K562 (cell line): ENCODE results near the gene RRH. TPM values are rescaled to one million over a fixed set of nuclear protein-coding genes. Genes with fewer than 3 reads are reported as not detected.

ENCODE experiments used
- ATAC-seq: fragments of 200-7000 bp; cut with Tn5 transposase; 3 replicates; pipeline ENCODE4 v1.9.1; 2020; ENCODE audit warnings: moderate library complexity
- BruUV-seq: library from RNA; stranded (reverse); fragments of 400-500 nt; replicated peaks from 2 replicates; lab custom pipeline; 2021; lab: Mats Ljungman, UMichigan
- CTCF ChIA-PET: fragments of 300-600 bp; formaldehyde crosslinking; extraction: SDS; loops from one replicate; lab custom pipeline; 2021; ENCODE audit warnings: low intra/inter-chr PET ratio; lab: Yijun Ruan, JAX
- POLR2A ChIA-PET: fragments of 300-600, 350-650 bp; sonication (Branson Sonifier 250); formaldehyde crosslinking; extraction: SDS; loops from one replicate; lab custom pipeline; 2021; ENCODE audit warnings: antibody characterized with exemption, inconsistent platforms; lab: Yijun Ruan, JAX
- DNase-seq, 4 experiments: peaks; one replicate each; pipeline versions ENCODE4 v3.0.0 to v3.0.0-alpha.2; 2011 to 2018; ENCODE audit warnings: low spot score in 3 of 4, mixed read lengths in 3 of 4; ENCODE audit errors: extremely low read depth in 1 of 4
- FAIRE-seq: peaks from 2 replicates; lab custom pipeline; 2011; peaks lifted over from hg19 to GRCh38; lab: Jason Lieb, UNC
- H2AFZ ChIP-seq: 2 replicates; pipeline ENCODE4 v1.6.0; 2011; ENCODE audit warnings: low read depth, low read length, control low read depth, inconsistent platforms
- H3K27ac ChIP-seq: fragments of 200-600 bp; 3 replicates; pipeline ENCODE4 v1.8.0; 2011; ENCODE audit warnings: low read depth, mild to moderate bottlenecking, control low read depth, inconsistent platforms, low read length, moderate library complexity, mixed read lengths; ENCODE audit errors: extremely low read depth
- H3K27me3 ChIP-seq, 2 experiments: fragments of 300-600 bp in 1 of 2; 2 replicates in 1 of 2; 3 replicates in 1 of 2; pipeline versions ENCODE4 v1.6.0 to v1.8.0; 2011; ENCODE audit warnings: inconsistent platforms in 2 of 2, low read length in 2 of 2, mild to moderate bottlenecking in 1 of 2, mixed read lengths in 1 of 2, moderate library complexity in 1 of 2; ENCODE audit not compliant: control insufficient read depth in 2 of 2, insufficient read depth in 2 of 2
- H3K36me3 ChIP-seq: fragments of 300-600 bp; 3 replicates; pipeline ENCODE4 v1.8.0; 2011; ENCODE audit warnings: mild to moderate bottlenecking, low read length, inconsistent platforms; ENCODE audit not compliant: control insufficient read depth, insufficient read depth
- H3K4me1 ChIP-seq, 2 experiments: fragments of 200-600 bp in 1 of 2; replicated peaks in 1 of 2; 2 replicates in 1 of 2; 3 replicates in 1 of 2; pipeline versions ENCODE4 v1.5.1 to v1.8.0; 2011; ENCODE audit warnings: inconsistent platforms in 2 of 2, low read length in 2 of 2, mild to moderate bottlenecking in 1 of 2, mixed read lengths in 1 of 2, moderate library complexity in 1 of 2; ENCODE audit not compliant: control insufficient read depth in 2 of 2, insufficient read depth in 2 of 2
- H3K4me2 ChIP-seq: 2 replicates; pipeline ENCODE4 v1.6.1; 2011; ENCODE audit warnings: low read length, control low read depth, inconsistent platforms, mixed read lengths; ENCODE audit not compliant: insufficient read depth
- H3K4me3 ChIP-seq: fragments of 200-600 bp; sonication (generic), shearing (Covaris generic); 2 replicates; pipeline ENCODE4 v1.5.1; 2016; ENCODE audit warnings: control low read depth, inconsistent platforms
- H3K79me2 ChIP-seq: fragments of 200-600 bp; 3 replicates; pipeline ENCODE4 v1.8.0; 2011; ENCODE audit warnings: low read length, inconsistent platforms; ENCODE audit not compliant: control insufficient read depth, insufficient read depth
- H3K9ac ChIP-seq, 2 experiments: 2 replicates each; pipeline versions ENCODE4 v1.6.0 to v1.6.1; 2011; ENCODE audit warnings: low read depth in 2 of 2, low read length in 2 of 2, control low read depth in 1 of 2, inconsistent platforms in 1 of 2, mild to moderate bottlenecking in 1 of 2, mixed read lengths in 1 of 2; ENCODE audit not compliant: insufficient read depth in 1 of 2
- H3K9me1 ChIP-seq: one replicate; pipeline ENCODE4 v1.6.0; 2011; ENCODE audit warnings: inconsistent platforms, mild to moderate bottlenecking, low read length, moderate library complexity; ENCODE audit not compliant: control insufficient read depth, insufficient read depth
- H3K9me3 ChIP-seq: replicated peaks from 2 replicates; pipeline ENCODE4 v1.5.1; 2011; ENCODE audit warnings: low read depth, low read length, inconsistent platforms; ENCODE audit not compliant: control insufficient read depth, insufficient read depth
- H4K20me1 ChIP-seq: replicated peaks from 2 replicates; pipeline ENCODE4 v1.6.1; 2011; ENCODE audit warnings: low read length, inconsistent platforms, mixed read lengths; ENCODE audit not compliant: control insufficient read depth, insufficient read depth
- FOXJ2 ChIP-seq: fragments of 200-800 bp; sonication (Bioruptor generic); IDR thresholded peaks from 2 replicates; pipeline ENCODE4 v1.6.1; 2016; ENCODE audit warnings: missing genetic modification characterization, missing compliant biosample characterization
- RBFOX2 ChIP-seq: fragments of 200-400 bp; formaldehyde crosslinking; IDR thresholded peaks from 2 replicates; pipeline ENCODE4 v1.6.1; 2017; ENCODE audit warnings: low read depth, mild to moderate bottlenecking, low read length, moderate library complexity
- ZBTB11 ChIP-seq, 3 experiments: fragments of 200-800 bp in 1 of 3; fragments of 250-450 bp in 1 of 3; fragments of 450-650 bp in 1 of 3; sonication (Bioruptor Pico) in 1 of 3; sonication (Bioruptor generic) in 1 of 3; formaldehyde crosslinking in 1 of 3; IDR thresholded peaks; 2 replicates each; pipeline versions ENCODE4 v1.6.1 to v1.8.0; 2016 to 2022; ENCODE audit warnings: mild to moderate bottlenecking in 2 of 3, missing genetic modification characterization in 2 of 3, missing compliant biosample characterization in 1 of 3, moderate library complexity in 1 of 3
- ZNF253 ChIP-seq: fragments of 250-450 bp; sonication (Bioruptor Pico); conservative IDR thresholded peaks from 2 replicates; pipeline ENCODE4 v1.6.1; 2021; ENCODE audit warnings: mild to moderate bottlenecking
- WGBS: fragments of 100-300 bp; shearing (Covaris generic); methylation state at CpG from one replicate; pipeline ENCODE4 v1.1.6; 2016; ENCODE audit warnings: low coverage, mixed read lengths; ENCODE audit not compliant: insufficient coverage; ENCODE audit errors: missing lambda C conversion rate; 5-methylcytosine and 5-hydroxymethylcytosine counted together
- in situ Hi-C: fragments of 300-500 bp; cut with MboI; formaldehyde crosslinking; loops from 4 replicates; pipeline ENCODE4 v1.15.0; 2018; ENCODE audit warnings: inconsistent platforms, mixed read lengths
- intact Hi-C: fragments of 100-400 bp; cut with micrococcal nuclease; formaldehyde crosslinking; loops from 2 replicates; pipeline ENCODE4 v1.14.2; 2022
- polyA plus RNA-seq, 8 experiments: library from polyadenylated mRNA; depleted of rRNA in 4 of 8; stranded (reverse) in 5 of 8; unstranded in 3 of 8; fragments of >200 nt; fragmentation: Nextera tagmentation in 2 of 8; fragmentation: Illumina TruSeq in 1 of 8; extraction: Ambion mirVana in 2 of 8; extraction: Trizol in 1 of 8; gene quantifications; 2 replicates each; pipeline versions ENCODE4 v1.2.1 to v1.2.3, GENCODE V29; 2011 to 2014; ENCODE audit warnings: inconsistent platforms in 1 of 8, missing spikeins in 1 of 8
- total RNA-seq, 7 experiments: library from RNA; depleted of rRNA in 6 of 7; stranded (reverse); fragments of >200 nt in 6 of 7; fragmentation: Illumina TruSeq in 2 of 7; extraction: Trizol in 2 of 7; gene quantifications; 2 replicates each; pipeline versions ENCODE4 v1.2.1 to v1.2.3, GENCODE V29; 2011 to 2021; ENCODE audit warnings: low replicate concordance in 1 of 7
- TF ChIP-seq, protein P1 (sequence below): fragments of 450-650 bp; IDR thresholded peaks from 2 replicates; pipeline ENCODE4 v1.6.1; 2014; ENCODE audit warnings: low read depth, mild to moderate bottlenecking, moderate library complexity, borderline replicate concordance
- TF ChIP-seq, protein P2 (sequence below): IDR thresholded peaks from 2 replicates; pipeline ENCODE4 v1.6.1; 2016; ENCODE audit warnings: missing genetic modification characterization, missing compliant biosample characterization

Gene RRH
- total and polyA plus RNA-seq, 9 of the 15 experiments (the other 6 are each of a cell fraction or from before 2014, with no cell fraction given) = 0.04 to 0.31 (median 0.12) TPM; not detected in 3

- H4K20me1 ChIP-seq = no peaks in the 10 kb centered on the region
- H3K4me3 ChIP-seq = no peak overlapping the region
- FAIRE-seq = no peak
- H3K9ac ChIP-seq = no peak overlapping the region
- in situ Hi-C loops (no loop called here), intact Hi-C loops (loop anchor here (10.0 kb wide), 2 partner anchors 253 to 377 kb away; partner anchors contain the start of genes ELOVL6 and MCUB)
- DNase-seq = no peak
- TF ChIP-seq RBFOX2 (0 out of 2 replicates have a peak, but pooled peaks have one; percentile 11), FOXJ2 (tag) (no peak), ZBTB11 (CRISPR knock-in tag; IDR thresholded peaks at IDR 0.05) (no peak), ZNF253 (no peak)
- TF ChIP-seq, protein P1, sequence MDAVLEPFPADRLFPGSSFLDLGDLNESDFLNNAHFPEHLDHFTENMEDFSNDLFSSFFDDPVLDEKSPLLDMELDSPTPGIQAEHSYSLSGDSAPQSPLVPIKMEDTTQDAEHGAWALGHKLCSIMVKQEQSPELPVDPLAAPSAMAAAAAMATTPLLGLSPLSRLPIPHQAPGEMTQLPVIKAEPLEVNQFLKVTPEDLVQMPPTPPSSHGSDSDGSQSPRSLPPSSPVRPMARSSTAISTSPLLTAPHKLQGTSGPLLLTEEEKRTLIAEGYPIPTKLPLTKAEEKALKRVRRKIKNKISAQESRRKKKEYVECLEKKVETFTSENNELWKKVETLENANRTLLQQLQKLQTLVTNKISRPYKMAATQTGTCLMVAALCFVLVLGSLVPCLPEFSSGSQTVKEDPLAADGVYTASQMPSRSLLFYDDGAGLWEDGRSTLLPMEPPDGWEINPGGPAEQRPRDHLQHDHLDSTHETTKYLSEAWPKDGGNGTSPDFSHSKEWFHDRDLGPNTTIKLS = no peak
- TF ChIP-seq, protein P2, sequence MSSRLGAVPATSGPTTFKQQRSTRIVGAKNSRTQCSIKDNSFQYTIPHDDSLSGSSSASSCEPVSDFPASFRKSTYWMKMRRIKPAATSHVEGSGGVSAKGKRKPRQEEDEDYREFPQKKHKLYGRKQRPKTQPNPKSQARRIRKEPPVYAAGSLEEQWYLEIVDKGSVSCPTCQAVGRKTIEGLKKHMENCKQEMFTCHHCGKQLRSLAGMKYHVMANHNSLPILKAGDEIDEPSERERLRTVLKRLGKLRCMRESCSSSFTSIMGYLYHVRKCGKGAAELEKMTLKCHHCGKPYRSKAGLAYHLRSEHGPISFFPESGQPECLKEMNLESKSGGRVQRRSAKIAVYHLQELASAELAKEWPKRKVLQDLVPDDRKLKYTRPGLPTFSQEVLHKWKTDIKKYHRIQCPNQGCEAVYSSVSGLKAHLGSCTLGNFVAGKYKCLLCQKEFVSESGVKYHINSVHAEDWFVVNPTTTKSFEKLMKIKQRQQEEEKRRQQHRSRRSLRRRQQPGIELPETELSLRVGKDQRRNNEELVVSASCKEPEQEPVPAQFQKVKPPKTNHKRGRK (tag) = peak; percentile 90
- H3K27me3 ChIP-seq = no peaks in the 10 kb centered on the region
- no peaks in the 10 kb centered on the region for H3K9me1 ChIP-seq
- H3K79me2 ChIP-seq = peaks cover 62% of the 10 kb centered on the region
- ChIA-PET CTCF (no interaction called here), POLR2A (no interaction called here)
- no peaks in the 10 kb centered on the region for H3K9me3 ChIP-seq
- no peak overlapping the region for H3K4me2 ChIP-seq
- H3K27ac ChIP-seq = no peak overlapping the region
- peaks cover 70% of the 10 kb centered on the region for H3K36me3 ChIP-seq
- WGBS = 93% methylated on average over 1 of the region's 4 CpGs
- no peak overlapping the region for H2AFZ ChIP-seq
- no TSS peak for BruUV-seq
- peaks cover 5 to 8% of the 10 kb centered on the region in 2 experiments; a peak in 3 of 5 replicates for H3K4me1 ChIP-seq
- ATAC-seq = no peak
Measured at GRCh38 chr4:109818268-109818667, 9.5 kb upstream of the RRH start.
